IPS-20b (cell line): ENCODE data around the gene GRIFIN.

ENCODE experiments used
- H3K27ac ChIP-seq: one replicate; pipeline ENCODE4 v1.5.1; 2013; ENCODE audit warnings: low read length
- H3K27me3 ChIP-seq: 2 replicates; pipeline ENCODE4 v1.6.1; 2013; ENCODE audit warnings: mild to moderate bottlenecking, low read length, inconsistent platforms; ENCODE audit not compliant: insufficient read depth
- H3K36me3 ChIP-seq: 2 replicates; pipeline ENCODE4 v1.6.1; 2013; ENCODE audit warnings: low read depth, mild to moderate bottlenecking, inconsistent platforms, low read length, moderate library complexity; ENCODE audit not compliant: insufficient read depth
- H3K4me1 ChIP-seq: 2 replicates; pipeline ENCODE4 v1.6.1; 2013; ENCODE audit warnings: mild to moderate bottlenecking, control low read depth, inconsistent platforms, low read length, moderate library complexity; ENCODE audit not compliant: insufficient read depth
- H3K4me3 ChIP-seq: 2 replicates; pipeline ENCODE4 v1.5.1; 2013; ENCODE audit warnings: mild to moderate bottlenecking, low read length, inconsistent platforms
- H3K9ac ChIP-seq: 2 replicates; pipeline ENCODE4 v1.6.1; 2013; ENCODE audit warnings: low read depth, mild to moderate bottlenecking, inconsistent platforms, low read length, moderate library complexity
- H3K9me3 ChIP-seq: 2 replicates; pipeline ENCODE4 v1.6.1; 2013; ENCODE audit warnings: mild to moderate bottlenecking, low read depth, low read length, inconsistent platforms; ENCODE audit not compliant: insufficient read depth

Gene GRIFIN

GRCh38 chr7:2476298-2476697, at the start of gene GRIFIN:
Gene GRIFIN, minus strand, starts transcription at chr7:2476398. Its CDS starts 15 bp downstream, at chr7:2476383.
- Histone ChIP-seq H3K4me3 (no peak within 1 kb of the TSS), H3K36me3 (no peaks in the 10 kb centered on the region), H3K9me3 (no peaks in the 10 kb centered on the region), H3K27ac (no peak within 1 kb of the TSS), H3K4me1 (no peaks in the 10 kb centered on the region; the same call in 1 of the 2 replicates), H3K9ac (no peak within 1 kb of the TSS), H3K27me3 (no peaks in the 10 kb centered on the region; the same call in 1 of the 2 replicates)

- Histone ChIP-seq H3K36me3 (peaks cover 31% of the 10 kb centered on the region), H3K4me3 (peak overlapping the region; percentile 54; the same call in 1 of the 2 replicates), H3K27ac (peak overlapping the region; percentile 66), H3K27me3 (peaks cover 32% of the 10 kb centered on the region), H3K4me1 (peaks cover 36% of the 10 kb centered on the region), H3K9me3 (no peaks in the 10 kb centered on the region), H3K9ac (peak overlapping the region; percentile 70; the same call in 1 of the 2 replicates)
Observed at GRCh38 chr7:2524808-2525657, 48.8 kb upstream of the GRIFIN start.

GRCh38 chr7:2523941-2524807, 48.0 kb upstream of the GRIFIN start:
- H3K9me3 ChIP-seq: no peaks in the 10 kb centered on the region
- peaks cover 36% of the 10 kb centered on the region for H3K4me1 ChIP-seq
- peaks cover 33% of the 10 kb centered on the region for H3K27me3 ChIP-seq
- H3K36me3 ChIP-seq: peaks cover 31% of the 10 kb centered on the region
- peak overlapping the region; percentile 54; the same call in 1 of the 2 replicates for H3K4me3 ChIP-seq
- peak overlapping the region; percentile 70 for H3K9ac ChIP-seq
- peak overlapping the region; percentile 16 for H3K27ac ChIP-seq

GRCh38 chr7:2523461-2523936, 47.3 kb upstream of the GRIFIN start:
- H3K27ac ChIP-seq: peak overlapping the region; percentile 16
- H3K4me1 ChIP-seq: peaks cover 37% of the 10 kb centered on the region
- peaks cover 40% of the 10 kb centered on the region for H3K27me3 ChIP-seq
- H3K9me3 ChIP-seq: no peaks in the 10 kb centered on the region
- peak overlapping the region; percentile 54; the same call in 1 of the 2 replicates for H3K4me3 ChIP-seq
- peak overlapping the region; percentile 70 for H3K9ac ChIP-seq
- H3K36me3 ChIP-seq: peaks cover 26% of the 10 kb centered on the region

GRCh38 chr7:2522780-2523433, 46.7 kb upstream of the GRIFIN start:
- Histone ChIP-seq H3K4me3 (peak overlapping the region; percentile 54; the same call in 1 of the 2 replicates), H3K9ac (peak overlapping the region; percentile 35; the same call in 1 of the 2 replicates), H3K36me3 (peaks cover 23% of the 10 kb centered on the region), H3K4me1 (peaks cover 43% of the 10 kb centered on the region), H3K27ac (no peak overlapping the region), H3K9me3 (no peaks in the 10 kb centered on the region), H3K27me3 (peaks cover 45% of the 10 kb centered on the region)

GRCh38 chr7:2521952-2522591, 45.9 kb upstream of the GRIFIN start:
- H3K4me1 ChIP-seq: peaks cover 50% of the 10 kb centered on the region
- H3K4me3 ChIP-seq: peak overlapping the region; percentile 54; the same call in 1 of the 2 replicates
- H3K27me3 ChIP-seq: peaks cover 54% of the 10 kb centered on the region
- peaks cover 19% of the 10 kb centered on the region for H3K36me3 ChIP-seq
- no peak overlapping the region for H3K27ac ChIP-seq
- H3K9ac ChIP-seq: no peak overlapping the region; the same call in 1 of the 2 replicates
- no peaks in the 10 kb centered on the region for H3K9me3 ChIP-seq

GRCh38 chr7:2521341-2521745, 45.1 kb upstream of the GRIFIN start:
- no peaks in the 10 kb centered on the region for H3K9me3 ChIP-seq
- no peak overlapping the region for H3K27ac ChIP-seq
- H3K4me3 ChIP-seq: peak overlapping the region; percentile 54; the same call in 1 of the 2 replicates
- peaks cover 12% of the 10 kb centered on the region; the same call in 1 of the 2 replicates for H3K36me3 ChIP-seq
- H3K27me3 ChIP-seq: peaks cover 59% of the 10 kb centered on the region
- H3K4me1 ChIP-seq: peaks cover 54% of the 10 kb centered on the region
- peak overlapping the region; percentile 32; the same call in 1 of the 2 replicates for H3K9ac ChIP-seq

GRCh38 chr7:2520761-2521290, 44.6 kb upstream of the GRIFIN start:
- H3K36me3 ChIP-seq: peaks cover 7% of the 10 kb centered on the region; the same call in 1 of the 2 replicates
- H3K9ac ChIP-seq: peak overlapping the region; percentile 9; the same call in 1 of the 2 replicates
- no peaks in the 10 kb centered on the region for H3K9me3 ChIP-seq
- peak overlapping the region; percentile 69 for H3K4me3 ChIP-seq
- H3K27ac ChIP-seq: no peak overlapping the region
- H3K4me1 ChIP-seq: peaks cover 49% of the 10 kb centered on the region
- H3K27me3 ChIP-seq: peaks cover 62% of the 10 kb centered on the region

GRCh38 chr7:2520131-2520760, 44.0 kb upstream of the GRIFIN start:
- Histone ChIP-seq H3K4me1 (peaks cover 43% of the 10 kb centered on the region), H3K27ac (no peak overlapping the region), H3K4me3 (peak overlapping the region; percentile 69), H3K9me3 (no peaks in the 10 kb centered on the region), H3K9ac (peak overlapping the region; percentile 9; the same call in 1 of the 2 replicates), H3K27me3 (peaks cover 62% of the 10 kb centered on the region), H3K36me3 (peaks cover under 1% of the 10 kb centered on the region; the same call in 1 of the 2 replicates)
